ENCODE data around the gene RAB10.
"Not testable (repeated sequence)": the region's sequence is repeated elsewhere in the genome, so short reads cannot be mapped to it uniquely, and the experiment has no call there.

- TF ChIP-seq CTCF, POLR2A, POLR2AphosphoS5, EP300 (IDR thresholded peaks at IDR 0.05): not testable (repeated sequence)
Measured at GRCh38 chr2:26028083-26028482, 5.8 kb upstream of the RAB10 start.
